GM04504 (cell line): Measurements from ENCODE around the gene PYDC2.
"Not testable (repeated sequence)": the region's sequence is repeated elsewhere in the genome, so short reads cannot be mapped to it uniquely, and the experiment has no call there.

Experiments
- DNase-seq: peaks from one replicate; pipeline ENCODE4 v3.0.0-alpha.2; 2012; ENCODE audit warnings: low read depth

Gene PYDC2

GRCh38 chr3:191470545-191470944 lies 9.6 kb downstream of the PYDC2 start:
- DNase-seq, result no peak

GRCh38 chr3:191473661-191474198 lies 12.8 kb downstream of the PYDC2 start:
- DNase-seq, result no peak

- no peak for DNase-seq
Observed at GRCh38 chr3:191476066-191476772, 15.3 kb downstream of the PYDC2 start.

GRCh38 chr3:191483994-191484393 lies 23.0 kb downstream of the PYDC2 start:
- not testable (repeated sequence) for DNase-seq

- DNase-seq, result no peak
Observed at GRCh38 chr3:191484461-191484860, 23.5 kb downstream of the PYDC2 start.

- DNase-seq, result no peak
Observed at GRCh38 chr3:191492601-191493000, 31.6 kb downstream of the PYDC2 start.

- no peak for DNase-seq
Observed at GRCh38 chr3:191493336-191493735, 32.4 kb downstream of the PYDC2 start.

- no peak for DNase-seq
Observed at GRCh38 chr3:191499307-191500080, 38.5 kb downstream of the PYDC2 start.

- DNase-seq, result no peak
Observed at GRCh38 chr3:191500892-191501291, 39.9 kb downstream of the PYDC2 start.

- DNase-seq, result no peak
Observed at GRCh38 chr3:191502583-191502982, 41.6 kb downstream of the PYDC2 start.

- DNase-seq, result no peak
Observed at GRCh38 chr3:191509078-191509477, 48.1 kb downstream of the PYDC2 start.
